Measurements from ENCODE around the gene SYCE1. TPM values are rescaled to one million over a fixed set of nuclear protein-coding genes. Genes with fewer than 3 reads are reported as not detected.
A peak's percentile ranks its signal among the peaks of the same experiment; 100 is the strongest.
"Not testable (repeated sequence)": the region's sequence is repeated elsewhere in the genome, so short reads cannot be mapped to it uniquely, and the experiment has no call there.

The SYCE1 gene
- total RNA-seq, 6 experiments from 2014 or later, result 0.37 to 4.1 (median 2.2) TPM; not detected in 1

DNA sequence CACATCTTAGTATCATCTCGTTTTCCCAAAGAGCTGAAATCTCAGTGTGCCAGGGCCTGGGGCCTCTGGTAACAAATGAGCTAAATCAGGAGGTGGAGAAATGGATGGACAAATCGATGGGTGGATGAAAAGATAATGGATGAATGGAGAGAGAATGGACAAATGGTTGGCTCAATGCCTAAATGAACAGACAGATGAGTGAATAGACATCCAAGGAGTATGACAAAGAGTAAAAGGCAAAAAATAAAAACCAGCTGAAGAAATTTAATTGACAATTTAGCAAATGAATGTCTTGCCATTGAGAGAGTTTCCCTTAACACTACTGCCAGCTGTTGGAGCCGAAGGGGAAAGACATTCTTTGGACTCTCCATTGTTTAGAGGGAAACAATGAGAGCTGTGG, 8.0 kb downstream of the SYCE1 start:
- DNase-seq (no peak), ATAC-seq (no peak)
- intact Hi-C loops (cut with DNase I), result no loop called here
- 55% methylated on average over 3 of the region's 3 CpGs for WGBS (ENCODE audit: insufficient coverage, low coverage, low lambda C conversion rate, missing lambda C conversion rate)
- Histone ChIP-seq H3K4me3 (no peak overlapping the region), H3K36me3 (no peaks in the 10 kb centered on the region), H3K27me3 (no peaks in the 10 kb centered on the region), H3K9me3 (no peaks in the 10 kb centered on the region), H3K4me1 (no peaks in the 10 kb centered on the region), H3K27ac (no peak overlapping the region)
- TF ChIP-seq POLR2A (IDR thresholded peaks at IDR 0.05) (no peak), CTCF (IDR thresholded peaks at IDR 0.05) (peak in 1 of 4 donors; percentile 11)

DNA sequence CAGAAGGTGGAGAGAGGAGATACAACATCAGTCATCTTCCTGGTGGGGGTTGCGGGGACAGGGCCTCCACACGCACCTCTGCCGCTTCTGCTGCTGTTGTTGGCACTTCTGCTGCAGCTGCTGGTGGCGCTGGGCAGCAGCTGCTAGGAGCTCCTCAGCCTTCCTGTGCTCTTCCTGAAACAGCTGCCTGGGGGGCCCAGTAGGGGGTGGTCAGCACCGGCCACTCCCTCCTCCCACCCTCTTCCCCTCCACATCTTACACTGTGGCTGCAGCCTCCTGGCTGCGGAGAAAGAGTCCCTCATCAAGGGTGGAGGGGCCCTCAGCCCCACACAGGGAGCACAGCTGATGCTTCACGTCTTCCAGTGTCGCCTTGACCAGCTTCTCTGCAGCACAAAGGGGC, 9.9 kb downstream of the SYCE1 start:
- no peaks in the 10 kb centered on the region for H3K27me3 ChIP-seq
- ATAC-seq (no peak), DNase-seq (no peak)
- H3K27ac ChIP-seq, result no peak overlapping the region
- H3K4me3 ChIP-seq, result no peak overlapping the region
- intact Hi-C loops (cut with DNase I), result no loop called here
- no peaks in the 10 kb centered on the region for H3K36me3 ChIP-seq
- TF ChIP-seq POLR2A (IDR thresholded peaks at IDR 0.05), result no peak
- no peak for TF ChIP-seq CTCF (IDR thresholded peaks at IDR 0.05)
- no peaks in the 10 kb centered on the region for H3K4me1 ChIP-seq
- no peaks in the 10 kb centered on the region for H3K9me3 ChIP-seq
- 93% methylated on average over 2 of the region's 8 CpGs for WGBS (ENCODE audit: insufficient coverage, low coverage, low lambda C conversion rate, missing lambda C conversion rate)

DNA sequence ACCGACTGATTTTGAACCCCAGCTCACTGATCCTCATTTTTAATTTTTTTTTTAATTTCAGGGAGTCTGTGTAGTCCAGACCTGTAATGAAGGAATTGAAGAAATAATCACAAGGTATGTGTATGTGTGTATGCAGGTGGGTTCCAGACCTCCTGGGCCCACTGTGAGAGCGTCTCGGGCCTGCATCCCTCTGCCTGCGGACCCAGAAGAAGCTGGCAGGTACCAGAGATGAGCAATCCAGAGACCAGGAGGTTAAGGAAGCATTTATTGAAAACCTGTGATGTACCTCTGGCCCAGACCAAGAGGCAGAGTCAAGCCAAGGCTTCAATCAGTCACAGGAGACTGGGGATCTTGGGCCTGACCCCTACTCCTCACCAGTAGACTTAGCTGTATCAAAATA, 10.8 kb downstream of the SYCE1 start:
- intact Hi-C loops (cut with DNase I), result no loop called here
- no peaks in the 10 kb centered on the region for H3K9me3 ChIP-seq
- no peak for DNase-seq
- TF ChIP-seq CTCF (IDR thresholded peaks at IDR 0.05) (no peak), POLR2A (IDR thresholded peaks at IDR 0.05) (no peak)
- 83% methylated on average over 3 of the region's 4 CpGs for WGBS (ENCODE audit: insufficient coverage, low coverage, low lambda C conversion rate, missing lambda C conversion rate)
- H3K27ac ChIP-seq, result no peak overlapping the region
- no peaks in the 10 kb centered on the region for H3K4me1 ChIP-seq
- no peak for ATAC-seq
- H3K36me3 ChIP-seq, result no peaks in the 10 kb centered on the region
- no peak overlapping the region for H3K4me3 ChIP-seq
- H3K27me3 ChIP-seq, result no peaks in the 10 kb centered on the region

DNA sequence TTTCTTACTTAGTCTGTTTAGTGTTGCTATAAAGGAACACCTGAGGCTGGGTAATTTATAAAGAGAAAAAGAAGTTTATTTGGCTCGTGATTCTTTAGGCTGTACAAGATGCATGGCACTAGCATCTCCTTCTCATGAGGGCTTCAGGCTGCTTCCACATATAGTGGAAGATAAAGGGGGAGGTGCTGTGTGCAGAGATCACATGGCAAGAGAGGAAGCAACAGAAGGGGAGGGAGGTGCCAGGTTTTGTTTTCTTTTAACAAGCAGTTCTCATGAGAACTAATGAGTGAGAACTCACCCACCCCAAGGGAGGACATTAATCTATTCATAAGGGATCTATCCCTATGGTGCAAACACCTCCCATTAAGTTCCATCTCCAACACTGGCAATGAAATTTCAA, 20.9 kb downstream of the SYCE1 start:
- H3K9me3 ChIP-seq, result peaks cover 0 to 6% (median 0%) of the 10 kb centered on the region in 4 donors
- WGBS (ENCODE audit: insufficient coverage, low coverage, low lambda C conversion rate, missing lambda C conversion rate), result 14% methylated on average over 1 of the region's 1 CpG
- no peak for DNase-seq

GRCh38 chr10:133541441-133541975, 23.9 kb downstream of the SYCE1 start:
- ATAC-seq; DNase-seq; H3K27ac ChIP-seq; H3K4me1 ChIP-seq; H3K27me3 ChIP-seq; H3K4me3 ChIP-seq; H3K9me3 ChIP-seq; intact Hi-C loops (cut with DNase I): not testable (repeated sequence)
- peaks cover 0 to 31% (median 10%) of the 10 kb centered on the region in 4 donors for H3K36me3 ChIP-seq
- 38% methylated on average over 6 of the region's 6 CpGs for WGBS (ENCODE audit: insufficient coverage, low coverage, low lambda C conversion rate, missing lambda C conversion rate)

More for the DNA sequence above, 20.9 kb downstream of the SYCE1 start:
- Histone ChIP-seq H3K36me3 (peaks cover 0 to 4% (median 0%) of the 10 kb centered on the region in 4 donors), H3K27ac (no peak overlapping the region), H3K4me1 (no peaks in the 10 kb centered on the region), H3K27me3 (no peaks in the 10 kb centered on the region), H3K4me3 (no peak overlapping the region)
- no peak for TF ChIP-seq POLR2A (IDR thresholded peaks at IDR 0.05)
- no peak for TF ChIP-seq CTCF (IDR thresholded peaks at IDR 0.05)
- intact Hi-C loops (cut with DNase I), result no loop called here
- peak in 2 of 4 donors; percentile 9 to 32 for ATAC-seq
